ENCODE results near the gene SYTL2. TPM values are rescaled to one million over a fixed set of nuclear protein-coding genes. Genes with fewer than 3 reads are reported as not detected.

Gene SYTL2
- total and polyA plus RNA-seq, 4 donors, result 29.2 to 57.4 (median 48.5) TPM

DNA sequence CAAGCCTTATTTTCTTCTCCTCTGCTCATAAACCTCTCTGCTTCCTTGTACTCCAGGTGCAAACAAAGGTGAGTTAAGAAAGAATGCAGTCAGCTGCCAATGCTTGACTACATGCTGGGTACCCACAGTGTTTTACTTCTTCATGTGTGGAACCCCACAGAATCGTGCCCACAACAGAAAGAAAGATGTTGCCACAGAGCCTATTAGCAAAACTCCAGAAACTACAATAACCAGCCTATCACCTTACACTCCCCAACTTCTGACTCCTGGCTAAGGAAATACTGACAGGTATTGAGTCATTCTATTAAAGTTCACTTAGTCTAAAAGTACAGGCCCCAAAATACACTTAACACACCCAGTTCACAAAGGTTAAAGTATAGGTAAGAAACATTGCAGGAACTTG lies 68.1 kb downstream of the SYTL2 start:
- DNase-seq (no peak), ATAC-seq (ENCODE audit: low FRiP score) (no peak)
- H3K4me1 ChIP-seq (ENCODE audit: control insufficient read depth in 1 of 2, insufficient read depth in 2 of 2, low read length in 2 of 2), result no peaks in the 10 kb centered on the region
- H3K36me3 ChIP-seq (ENCODE audit: control insufficient read depth in 1 of 2, insufficient read depth in 2 of 2, low read length in 1 of 2), result no peaks in the 10 kb centered on the region
- no peaks in the 10 kb centered on the region for H3K9me3 ChIP-seq (ENCODE audit: control insufficient read depth, low read length)
- no peak overlapping the region for H3K4me3 ChIP-seq (ENCODE audit: low read length in 2 of 2)
- intact Hi-C loops (cut with DNase I), result no loop called here
- H3K27me3 ChIP-seq (ENCODE audit: control insufficient read depth in 1 of 2, insufficient read depth in 2 of 2, low read length in 1 of 2), result no peaks in the 10 kb centered on the region
- 76 to 84% methylated on average over 1 of the region's 1 CpG for WGBS, 2 donors
- no peak overlapping the region for H3K27ac ChIP-seq (ENCODE audit: low read depth in 1 of 2, low read length in 2 of 2)

GRCh38 chr11:85742348-85742747 lies 68.6 kb downstream of the SYTL2 start:
- Histone ChIP-seq H3K27me3 (ENCODE audit: control insufficient read depth in 1 of 2, insufficient read depth in 2 of 2, low read length in 1 of 2) (no peaks in the 10 kb centered on the region), H3K36me3 (ENCODE audit: control insufficient read depth in 1 of 2, insufficient read depth in 2 of 2, low read length in 1 of 2) (no peaks in the 10 kb centered on the region), H3K27ac (ENCODE audit: low read depth in 1 of 2, low read length in 2 of 2) (no peak overlapping the region), H3K9me3 (ENCODE audit: control insufficient read depth, low read length) (no peaks in the 10 kb centered on the region), H3K4me1 (ENCODE audit: control insufficient read depth in 1 of 2, insufficient read depth in 2 of 2, low read length in 2 of 2) (no peaks in the 10 kb centered on the region), H3K4me3 (ENCODE audit: low read length in 2 of 2) (no peak overlapping the region)
- 43 to 53% methylated on average over 4 of the region's 4 CpGs for WGBS, 2 donors
- ATAC-seq (ENCODE audit: low FRiP score), result no peak
- no peak for DNase-seq
- intact Hi-C loops (cut with DNase I), result no loop called here

DNA sequence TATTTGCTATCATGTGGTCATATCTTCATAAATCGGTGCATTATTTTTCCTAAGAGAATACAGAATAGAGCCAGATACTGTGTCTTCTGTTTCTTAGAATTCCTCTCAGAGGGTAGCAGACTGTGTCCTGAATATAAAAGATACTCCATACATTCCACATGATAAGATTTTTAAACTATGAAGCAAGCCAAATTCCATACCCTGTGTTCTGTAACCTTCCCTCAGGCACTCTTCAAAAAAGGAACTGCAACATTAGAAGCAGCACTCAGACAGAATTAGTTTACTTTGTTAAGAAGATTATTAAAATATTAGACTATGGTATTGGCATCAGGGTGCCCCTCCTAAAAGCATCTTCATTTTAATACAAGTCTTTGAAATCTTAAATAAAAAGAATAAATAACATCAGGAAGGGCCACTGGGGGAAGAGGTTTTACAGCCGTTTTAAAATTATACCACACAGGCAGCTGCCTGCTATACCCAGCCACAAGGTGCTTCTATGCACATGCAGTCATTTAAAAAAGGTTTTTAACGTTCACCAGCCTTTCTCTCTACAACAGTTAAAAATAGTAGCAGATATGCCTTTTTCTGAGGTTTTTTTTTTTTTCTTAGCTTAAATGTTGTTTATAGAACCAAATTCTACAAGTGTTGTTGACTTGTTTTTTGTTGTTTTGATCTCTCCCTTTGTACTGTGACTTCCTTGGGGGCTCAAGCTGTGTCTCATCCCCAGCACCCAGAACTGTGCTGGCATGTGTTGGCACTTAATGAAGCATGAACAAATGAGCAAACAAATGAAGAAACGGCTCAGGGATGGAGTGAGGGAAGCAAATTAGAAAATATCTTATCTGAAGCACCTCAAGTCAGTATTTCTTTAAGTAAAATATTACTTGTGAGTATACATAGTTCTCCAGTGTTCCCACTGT lies 70.2 kb downstream of the SYTL2 start:
- no peaks in the 10 kb centered on the region for H3K4me1 ChIP-seq (ENCODE audit: control insufficient read depth in 1 of 2, insufficient read depth in 2 of 2, low read length in 2 of 2)
- 28 to 42% methylated on average over 4 of the region's 4 CpGs for WGBS, 2 donors
- H3K9me3 ChIP-seq (ENCODE audit: control insufficient read depth, low read length), result no peaks in the 10 kb centered on the region
- ATAC-seq (ENCODE audit: low FRiP score) (no peak), DNase-seq (no peak)
- H3K27ac ChIP-seq (ENCODE audit: low read depth in 1 of 2, low read length in 2 of 2), result no peak overlapping the region
- H3K4me3 ChIP-seq (ENCODE audit: low read length in 2 of 2), result no peak overlapping the region
- H3K36me3 ChIP-seq (ENCODE audit: control insufficient read depth in 1 of 2, insufficient read depth in 2 of 2, low read length in 1 of 2), result no peaks in the 10 kb centered on the region
- no peaks in the 10 kb centered on the region for H3K27me3 ChIP-seq (ENCODE audit: control insufficient read depth in 1 of 2, insufficient read depth in 2 of 2, low read length in 1 of 2)
- intact Hi-C loops (cut with DNase I), result no loop called here

DNA sequence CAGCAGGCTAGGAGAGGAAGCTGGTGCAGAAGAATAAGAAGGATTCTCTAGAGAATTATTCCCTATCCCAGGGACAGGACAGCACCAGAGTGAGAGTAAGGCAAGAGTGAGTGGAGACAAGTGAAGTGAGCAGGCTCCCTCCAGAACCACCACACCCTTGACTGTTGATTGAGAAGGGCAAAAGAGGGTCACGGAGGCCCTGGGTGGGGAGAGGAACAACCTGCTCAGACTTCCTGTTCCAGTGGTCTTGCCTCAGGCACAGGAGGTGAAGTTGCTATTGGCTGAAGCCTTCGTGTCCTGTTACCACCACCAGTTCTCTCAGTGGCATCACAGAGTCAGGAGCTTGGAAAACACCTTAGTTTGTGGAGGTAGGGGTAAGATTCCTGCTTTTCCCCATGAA lies 73.2 kb downstream of the SYTL2 start:
- DNase-seq (no peak), ATAC-seq (ENCODE audit: low FRiP score) (no peak)
- H3K36me3 ChIP-seq (ENCODE audit: control insufficient read depth in 1 of 2, insufficient read depth in 2 of 2, low read length in 1 of 2), result no peaks in the 10 kb centered on the region
- H3K9me3 ChIP-seq (ENCODE audit: control insufficient read depth, low read length), result no peaks in the 10 kb centered on the region
- H3K27ac ChIP-seq (ENCODE audit: low read depth in 1 of 2, low read length in 2 of 2), result no peak overlapping the region
- no peak overlapping the region for H3K4me3 ChIP-seq (ENCODE audit: low read length in 2 of 2)
- WGBS, 2 donors, result 94 to 95% methylated on average over 2 of the region's 2 CpGs
- H3K4me1 ChIP-seq (ENCODE audit: control insufficient read depth in 1 of 2, insufficient read depth in 2 of 2, low read length in 2 of 2), result no peaks in the 10 kb centered on the region
- H3K27me3 ChIP-seq (ENCODE audit: control insufficient read depth in 1 of 2, insufficient read depth in 2 of 2, low read length in 1 of 2), result no peaks in the 10 kb centered on the region
- intact Hi-C loops (cut with DNase I), result no loop called here

GRCh38 chr11:85735876-85736460 lies 75.0 kb downstream of the SYTL2 start:
- intact Hi-C loops (cut with DNase I), result no loop called here
- Histone ChIP-seq H3K27me3 (ENCODE audit: control insufficient read depth in 1 of 2, insufficient read depth in 2 of 2, low read length in 1 of 2) (no peaks in the 10 kb centered on the region), H3K4me3 (ENCODE audit: low read length in 2 of 2) (no peak overlapping the region), H3K27ac (ENCODE audit: low read depth in 1 of 2, low read length in 2 of 2) (no peak overlapping the region), H3K36me3 (ENCODE audit: control insufficient read depth in 1 of 2, insufficient read depth in 2 of 2, low read length in 1 of 2) (no peaks in the 10 kb centered on the region), H3K4me1 (ENCODE audit: control insufficient read depth in 1 of 2, insufficient read depth in 2 of 2, low read length in 2 of 2) (no peaks in the 10 kb centered on the region), H3K9me3 (ENCODE audit: control insufficient read depth, low read length) (no peaks in the 10 kb centered on the region)
- DNase-seq (no peak), ATAC-seq (ENCODE audit: low FRiP score) (no peak)
- WGBS, 2 donors, result 37 to 48% methylated on average over 5 of the region's 5 CpGs

DNA sequence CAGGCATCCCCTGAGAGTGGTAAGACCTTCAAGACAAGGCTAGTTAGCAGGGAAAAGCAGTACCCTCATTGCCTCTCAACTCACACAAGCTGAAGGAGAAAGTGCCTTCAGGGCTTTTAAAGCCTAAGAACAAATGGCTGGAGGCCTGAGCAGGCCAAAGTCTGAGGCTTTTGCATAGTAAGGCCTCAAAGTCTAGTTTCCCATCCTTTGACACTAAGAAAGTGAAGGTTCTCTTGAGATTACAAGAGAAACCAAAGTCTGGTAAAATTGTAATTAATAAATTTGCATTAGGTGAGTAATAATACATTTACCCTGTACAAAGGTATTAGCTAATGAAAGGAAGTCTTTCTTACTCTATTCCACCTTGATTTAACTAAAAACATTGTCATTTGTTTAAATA lies 78.0 kb downstream of the SYTL2 start:
- ATAC-seq (ENCODE audit: low FRiP score) (no peak), DNase-seq (no peak)
- intact Hi-C loops (cut with DNase I), result no loop called here
- H3K27ac ChIP-seq (ENCODE audit: low read depth in 1 of 2, low read length in 2 of 2), result no peak overlapping the region
- H3K36me3 ChIP-seq (ENCODE audit: control insufficient read depth in 1 of 2, insufficient read depth in 2 of 2, low read length in 1 of 2), result no peaks in the 10 kb centered on the region
- no peaks in the 10 kb centered on the region for H3K27me3 ChIP-seq (ENCODE audit: control insufficient read depth in 1 of 2, insufficient read depth in 2 of 2, low read length in 1 of 2)
- no peak overlapping the region for H3K4me3 ChIP-seq (ENCODE audit: low read length in 2 of 2)
- no peaks in the 10 kb centered on the region for H3K4me1 ChIP-seq (ENCODE audit: control insufficient read depth in 1 of 2, insufficient read depth in 2 of 2, low read length in 2 of 2)
- no peaks in the 10 kb centered on the region for H3K9me3 ChIP-seq (ENCODE audit: control insufficient read depth, low read length)

- intact Hi-C loops (cut with DNase I), result no loop called here
- WGBS, 2 donors, result 93% methylated on average over 3 of the region's 3 CpGs
- no peak for DNase-seq
Measured at GRCh38 chr11:85726381-85726780, 84.6 kb downstream of the SYTL2 start.

DNA sequence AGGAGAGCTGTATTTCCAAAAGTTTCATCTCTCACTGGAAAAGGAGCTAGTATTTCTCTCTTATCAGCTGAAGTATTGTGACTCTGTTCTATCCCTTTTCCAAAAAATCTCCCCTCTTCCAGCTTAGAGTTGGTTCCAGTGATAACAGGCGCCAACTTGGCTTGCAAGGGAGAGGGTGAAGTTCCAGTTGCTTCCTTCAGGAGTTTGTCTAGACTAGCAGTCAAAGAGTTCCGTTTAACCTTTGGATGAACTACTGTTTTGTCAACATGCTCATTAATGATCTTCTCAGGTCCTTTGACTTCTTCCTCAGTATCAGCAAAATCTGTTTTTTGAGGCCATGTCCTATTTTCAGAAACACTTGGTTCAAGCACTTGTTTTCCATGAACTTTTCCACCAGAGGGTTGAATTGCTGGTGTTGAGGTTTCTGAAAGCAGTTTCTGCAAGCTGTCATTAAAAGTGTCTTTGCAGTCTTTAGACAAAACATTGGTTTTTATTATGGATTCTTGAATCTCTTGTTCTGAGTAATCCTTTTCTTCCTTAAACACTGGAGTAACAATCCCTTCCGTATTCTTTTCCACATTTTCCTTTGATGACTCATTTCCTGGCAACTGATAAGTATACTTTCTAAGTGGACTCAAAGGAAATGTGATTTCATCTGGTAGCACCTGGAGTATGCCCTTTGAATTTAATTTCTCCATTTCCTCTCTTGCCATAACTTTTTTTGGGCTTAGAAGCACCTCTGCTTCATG lies 85.3 kb downstream of the SYTL2 start:
- H3K36me3 ChIP-seq (ENCODE audit: control insufficient read depth in 1 of 2, insufficient read depth in 2 of 2, low read length in 1 of 2), result no peaks in the 10 kb centered on the region
- no peaks in the 10 kb centered on the region for H3K9me3 ChIP-seq (ENCODE audit: control insufficient read depth, low read length)
- H3K27me3 ChIP-seq (ENCODE audit: control insufficient read depth in 1 of 2, insufficient read depth in 2 of 2, low read length in 1 of 2), result no peaks in the 10 kb centered on the region
- intact Hi-C loops (cut with DNase I), result no loop called here
- ATAC-seq (ENCODE audit: low FRiP score) (peak; percentile 59), DNase-seq (no peak)
- WGBS, 2 donors, result 60 to 64% methylated on average over 3 of the region's 3 CpGs
- no peaks in the 10 kb centered on the region for H3K4me1 ChIP-seq (ENCODE audit: control insufficient read depth in 1 of 2, insufficient read depth in 2 of 2, low read length in 2 of 2)
- H3K4me3 ChIP-seq (ENCODE audit: low read length in 2 of 2), result no peak overlapping the region
- H3K27ac ChIP-seq (ENCODE audit: low read depth in 1 of 2, low read length in 2 of 2), result no peak overlapping the region

More at GRCh38 chr11:85726381-85726780, 84.6 kb downstream of the SYTL2 start:
- no peak for ATAC-seq (ENCODE audit: low FRiP score)
- no peaks in the 10 kb centered on the region for H3K4me1 ChIP-seq (ENCODE audit: control insufficient read depth in 1 of 2, insufficient read depth in 2 of 2, low read length in 2 of 2)
- no peaks in the 10 kb centered on the region for H3K27me3 ChIP-seq (ENCODE audit: control insufficient read depth in 1 of 2, insufficient read depth in 2 of 2, low read length in 1 of 2)
- no peaks in the 10 kb centered on the region for H3K36me3 ChIP-seq (ENCODE audit: control insufficient read depth in 1 of 2, insufficient read depth in 2 of 2, low read length in 1 of 2)
- H3K9me3 ChIP-seq (ENCODE audit: control insufficient read depth, low read length), result no peaks in the 10 kb centered on the region
- no peak overlapping the region for H3K27ac ChIP-seq (ENCODE audit: low read depth in 1 of 2, low read length in 2 of 2)
- no peak overlapping the region for H3K4me3 ChIP-seq (ENCODE audit: low read length in 2 of 2)

Measured in aorta (tissue), 5 donors.